Measurements from ENCODE around the gene MT1G.

DNA sequence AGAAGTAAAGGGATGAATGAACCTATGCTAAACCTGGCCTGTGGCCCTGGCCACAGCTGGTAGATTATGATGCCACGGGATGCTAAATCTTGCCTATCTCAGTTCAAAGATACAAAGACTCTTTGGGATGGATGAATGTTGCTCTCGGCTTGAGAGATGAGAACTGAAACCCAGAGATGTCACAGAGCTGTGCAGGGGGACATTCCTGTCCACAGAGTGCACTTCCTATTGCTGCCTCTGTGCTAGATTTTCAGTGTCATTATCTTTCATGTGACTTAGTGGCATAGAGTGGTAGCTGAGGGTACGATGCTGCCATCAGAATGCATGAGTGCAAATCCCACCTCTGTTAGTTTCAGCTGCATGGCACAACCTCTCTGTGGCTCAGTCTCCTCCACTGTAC is 37.7 kb downstream of the MT1G start:
- TF ChIP-seq, protein P1, sequence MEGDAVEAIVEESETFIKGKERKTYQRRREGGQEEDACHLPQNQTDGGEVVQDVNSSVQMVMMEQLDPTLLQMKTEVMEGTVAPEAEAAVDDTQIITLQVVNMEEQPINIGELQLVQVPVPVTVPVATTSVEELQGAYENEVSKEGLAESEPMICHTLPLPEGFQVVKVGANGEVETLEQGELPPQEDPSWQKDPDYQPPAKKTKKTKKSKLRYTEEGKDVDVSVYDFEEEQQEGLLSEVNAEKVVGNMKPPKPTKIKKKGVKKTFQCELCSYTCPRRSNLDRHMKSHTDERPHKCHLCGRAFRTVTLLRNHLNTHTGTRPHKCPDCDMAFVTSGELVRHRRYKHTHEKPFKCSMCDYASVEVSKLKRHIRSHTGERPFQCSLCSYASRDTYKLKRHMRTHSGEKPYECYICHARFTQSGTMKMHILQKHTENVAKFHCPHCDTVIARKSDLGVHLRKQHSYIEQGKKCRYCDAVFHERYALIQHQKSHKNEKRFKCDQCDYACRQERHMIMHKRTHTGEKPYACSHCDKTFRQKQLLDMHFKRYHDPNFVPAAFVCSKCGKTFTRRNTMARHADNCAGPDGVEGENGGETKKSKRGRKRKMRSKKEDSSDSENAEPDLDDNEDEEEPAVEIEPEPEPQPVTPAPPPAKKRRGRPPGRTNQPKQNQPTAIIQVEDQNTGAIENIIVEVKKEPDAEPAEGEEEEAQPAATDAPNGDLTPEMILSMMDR (conservative IDR thresholded peaks at IDR 0.05; ENCODE audit: low read length): peak; percentile 19; the same call in 1 of the 2 replicates
- TF ChIP-seq EZH2phosphoT487 (IDR thresholded peaks at IDR 0.05; ENCODE audit: borderline replicate concordance, low read depth, low read length): no peak
